ENCODE measurements around the gene PTPN4. TPM values are rescaled to one million over a fixed set of nuclear protein-coding genes. Genes with fewer than 3 reads are reported as not detected.

The PTPN4 gene
- total and polyA plus RNA-seq, 2 experiments from 2014 or later = 41.6 to 90.4 TPM

DNA sequence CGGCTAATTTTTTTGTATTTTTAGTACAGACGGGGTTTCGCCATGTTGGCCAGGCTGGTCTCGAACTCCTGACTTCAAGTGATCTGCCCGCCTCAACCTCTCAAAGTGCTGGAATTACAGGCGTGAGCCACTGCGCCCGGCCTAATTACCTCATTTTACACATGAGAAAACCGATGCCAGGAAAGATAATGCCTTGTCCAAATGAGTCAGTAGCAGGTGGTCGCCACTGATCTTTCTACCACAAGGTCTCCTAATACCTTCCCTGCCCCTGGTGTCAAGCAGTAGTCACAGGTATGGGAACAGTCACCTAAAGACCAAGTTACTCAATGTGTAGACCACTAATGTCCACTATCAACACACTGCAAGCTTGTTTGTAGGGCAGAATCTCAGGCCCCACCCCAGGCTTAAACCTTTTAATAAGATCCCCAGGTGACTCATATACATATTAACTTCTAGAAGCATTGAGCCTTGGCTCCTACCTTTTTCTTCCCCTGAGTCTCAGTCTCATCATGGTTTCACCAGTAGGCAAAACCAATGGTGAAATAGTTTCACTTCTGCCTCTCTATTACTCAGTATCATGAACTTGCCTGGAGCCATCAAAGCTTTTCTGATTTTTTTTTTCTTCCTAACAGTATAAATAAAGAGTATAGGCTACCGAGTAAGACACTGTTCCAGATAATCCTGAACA, 246.3 kb downstream of the PTPN4 start:
- H3K36me3 Mint-ChIP-seq (ENCODE audit: low read depth) = no peaks in the 10 kb centered on the region
- Histone ChIP-seq H2AFZ (peak overlapping the region; percentile 8; the same call in 1 of the 2 replicates), H3K4me3 (no peak overlapping the region), H3K79me2 (replicated peaks; ENCODE audit: insufficient read depth) (no peaks in the 10 kb centered on the region), H3K27ac (ENCODE audit: low read depth) (no peak overlapping the region), H3F3A (replicated peaks; ENCODE audit: low read depth) (no peaks in the 10 kb centered on the region), H3K4me2 (no peak overlapping the region), H4K20me1 (replicated peaks; ENCODE audit: insufficient read depth) (no peaks in the 10 kb centered on the region), H3K4me1 (ENCODE audit: insufficient read depth) (no peaks in the 10 kb centered on the region), H3K27me3 (ENCODE audit: insufficient read depth) (no peaks in the 10 kb centered on the region; the same call in 1 of the 2 replicates), H3K36me3 (ENCODE audit: insufficient read depth) (no peaks in the 10 kb centered on the region), H3K9me2 (ENCODE audit: insufficient read depth) (no peaks in the 10 kb centered on the region)
- no peaks in the 10 kb centered on the region for H3K27me3 Mint-ChIP-seq (ENCODE audit: insufficient read depth, low read depth, poor library complexity)
- no peaks in the 10 kb centered on the region for H3K9me3 Mint-ChIP-seq
- H3K4me3 Mint-ChIP-seq = no peak overlapping the region
- TF ChIP-seq CREB1 (CRISPR knock-in tag; IDR thresholded peaks at IDR 0.05; ENCODE audit: low read depth) (no peak), NANOG (IDR thresholded peaks at IDR 0.05; ENCODE audit: borderline replicate concordance) (no peak), EZH2phosphoT487 (IDR thresholded peaks at IDR 0.05; ENCODE audit: unreplicated experiment) (no peak), JUNB (IDR thresholded peaks at IDR 0.05; ENCODE audit: unreplicated experiment) (no peak), ZNF331 (CRISPR knock-in tag; IDR thresholded peaks at IDR 0.05; ENCODE audit: low read depth) (no peak), EZH2 (IDR thresholded peaks at IDR 0.05; ENCODE audit: low read depth, unreplicated experiment) (no peak)
- TF ChIP-seq, protein P1, sequence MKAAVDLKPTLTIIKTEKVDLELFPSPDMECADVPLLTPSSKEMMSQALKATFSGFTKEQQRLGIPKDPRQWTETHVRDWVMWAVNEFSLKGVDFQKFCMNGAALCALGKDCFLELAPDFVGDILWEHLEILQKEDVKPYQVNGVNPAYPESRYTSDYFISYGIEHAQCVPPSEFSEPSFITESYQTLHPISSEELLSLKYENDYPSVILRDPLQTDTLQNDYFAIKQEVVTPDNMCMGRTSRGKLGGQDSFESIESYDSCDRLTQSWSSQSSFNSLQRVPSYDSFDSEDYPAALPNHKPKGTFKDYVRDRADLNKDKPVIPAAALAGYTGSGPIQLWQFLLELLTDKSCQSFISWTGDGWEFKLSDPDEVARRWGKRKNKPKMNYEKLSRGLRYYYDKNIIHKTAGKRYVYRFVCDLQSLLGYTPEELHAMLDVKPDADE (IDR thresholded peaks at IDR 0.05) = no peak
- H3K27ac Mint-ChIP-seq = no peak overlapping the region
- no peak for DNase-seq (ENCODE audit: low spot score)
- H3K4me1 Mint-ChIP-seq = peaks cover 12% of the 10 kb centered on the region; the same call in 2 of the 3 replicates
- ATAC-seq = no peak

DNA sequence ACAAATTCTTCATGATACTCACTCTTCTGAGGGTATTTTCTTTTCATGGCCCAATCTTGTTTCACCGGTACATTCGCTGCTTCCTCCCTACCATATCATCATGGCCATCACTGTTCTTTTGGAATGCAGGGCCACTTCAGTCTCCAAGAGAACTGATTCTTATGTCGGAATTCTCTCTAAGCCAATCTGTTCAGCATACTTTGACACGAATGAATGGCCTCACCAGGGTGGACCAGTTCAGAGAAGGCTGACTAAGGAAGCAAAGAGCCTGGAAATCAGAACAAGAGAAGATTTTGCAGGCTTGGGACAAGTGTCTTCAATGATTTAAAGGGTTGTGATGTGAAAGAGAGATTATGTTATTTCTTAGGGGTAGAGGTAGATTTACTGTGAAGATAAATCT, 248.1 kb downstream of the PTPN4 start:
- Mint-ChIP-seq H3K4me1 (peaks cover 21% of the 10 kb centered on the region), H3K4me3 (no peak overlapping the region), H3K9me3 (no peaks in the 10 kb centered on the region), H3K36me3 (ENCODE audit: low read depth) (no peaks in the 10 kb centered on the region), H3K27me3 (ENCODE audit: insufficient read depth, low read depth, poor library complexity) (peaks cover 6% of the 10 kb centered on the region), H3K27ac (no peak overlapping the region)
- H2AFZ ChIP-seq = no peak overlapping the region
- no peak overlapping the region for H3K4me2 ChIP-seq
- H3K79me2 ChIP-seq (replicated peaks; ENCODE audit: insufficient read depth) = no peaks in the 10 kb centered on the region
- H3K4me1 ChIP-seq (ENCODE audit: insufficient read depth) = no peaks in the 10 kb centered on the region
- peaks cover 12% of the 10 kb centered on the region for H3K27me3 ChIP-seq (ENCODE audit: insufficient read depth)
- H3K4me3 ChIP-seq = no peak overlapping the region
- ATAC-seq = no peak
- no peak overlapping the region for H3K27ac ChIP-seq (ENCODE audit: low read depth)
- DNase-seq (ENCODE audit: low spot score) = no peak
- H3F3A ChIP-seq (replicated peaks; ENCODE audit: low read depth) = no peaks in the 10 kb centered on the region
- no peak for TF ChIP-seq ZNF331 (CRISPR knock-in tag; IDR thresholded peaks at IDR 0.05; ENCODE audit: low read depth)
- no peaks in the 10 kb centered on the region for H3K36me3 ChIP-seq (ENCODE audit: insufficient read depth)
- no peaks in the 10 kb centered on the region for H3K9me2 ChIP-seq (ENCODE audit: insufficient read depth)
- no peaks in the 10 kb centered on the region for H4K20me1 ChIP-seq (replicated peaks; ENCODE audit: insufficient read depth)

DNA sequence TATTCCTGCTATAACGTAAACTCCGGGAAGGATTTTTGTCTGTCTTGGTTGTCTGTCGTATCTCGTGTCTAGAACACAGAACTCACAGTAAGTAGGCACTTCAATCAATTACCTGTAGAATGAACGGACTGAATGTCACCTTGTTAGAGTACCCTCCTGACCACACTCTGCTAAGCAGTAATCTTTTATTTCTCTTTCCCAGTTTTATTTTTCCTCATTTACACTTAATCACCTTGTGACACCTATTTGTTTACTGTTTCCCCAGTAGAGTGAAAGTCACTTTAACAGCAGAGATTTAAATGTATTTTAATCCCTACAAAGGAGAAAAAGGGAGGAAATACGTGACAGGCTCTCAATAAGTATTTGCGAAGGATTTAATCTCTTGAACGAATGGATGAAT, 252.6 kb downstream of the PTPN4 start:
- H3K27ac ChIP-seq (ENCODE audit: low read depth) = no peak overlapping the region
- peaks cover 8% of the 10 kb centered on the region for H3K27me3 Mint-ChIP-seq (ENCODE audit: insufficient read depth, low read depth, poor library complexity)
- peak overlapping the region; percentile 58 for H3K4me3 ChIP-seq
- no peaks in the 10 kb centered on the region for H3K9me3 Mint-ChIP-seq
- peak overlapping the region; percentile 61 for H3K4me3 Mint-ChIP-seq
- no peaks in the 10 kb centered on the region for H3K36me3 ChIP-seq (ENCODE audit: insufficient read depth)
- H3K27me3 ChIP-seq (ENCODE audit: insufficient read depth) = peaks cover 12% of the 10 kb centered on the region
- DNase-seq (ENCODE audit: low spot score) (no peak), ATAC-seq (no peak)
- peaks cover 28% of the 10 kb centered on the region for H3K4me1 Mint-ChIP-seq
- H3K4me2 ChIP-seq = peak overlapping the region; percentile 90
- no peak overlapping the region for H3K27ac Mint-ChIP-seq
- H3K4me1 ChIP-seq (ENCODE audit: insufficient read depth) = peaks cover 19% of the 10 kb centered on the region
- no peaks in the 10 kb centered on the region for H4K20me1 ChIP-seq (replicated peaks; ENCODE audit: insufficient read depth)
- H3K36me3 Mint-ChIP-seq (ENCODE audit: low read depth) = peaks cover 7% of the 10 kb centered on the region; the same call in 2 of the 3 replicates
- peaks cover 38% of the 10 kb centered on the region for H3K79me2 ChIP-seq (replicated peaks; ENCODE audit: insufficient read depth)
- H2AFZ ChIP-seq = no peak overlapping the region
- H3K9me2 ChIP-seq (ENCODE audit: insufficient read depth) = no peaks in the 10 kb centered on the region
- no peaks in the 10 kb centered on the region for H3F3A ChIP-seq (replicated peaks; ENCODE audit: low read depth)
- TF ChIP-seq, protein P2, sequence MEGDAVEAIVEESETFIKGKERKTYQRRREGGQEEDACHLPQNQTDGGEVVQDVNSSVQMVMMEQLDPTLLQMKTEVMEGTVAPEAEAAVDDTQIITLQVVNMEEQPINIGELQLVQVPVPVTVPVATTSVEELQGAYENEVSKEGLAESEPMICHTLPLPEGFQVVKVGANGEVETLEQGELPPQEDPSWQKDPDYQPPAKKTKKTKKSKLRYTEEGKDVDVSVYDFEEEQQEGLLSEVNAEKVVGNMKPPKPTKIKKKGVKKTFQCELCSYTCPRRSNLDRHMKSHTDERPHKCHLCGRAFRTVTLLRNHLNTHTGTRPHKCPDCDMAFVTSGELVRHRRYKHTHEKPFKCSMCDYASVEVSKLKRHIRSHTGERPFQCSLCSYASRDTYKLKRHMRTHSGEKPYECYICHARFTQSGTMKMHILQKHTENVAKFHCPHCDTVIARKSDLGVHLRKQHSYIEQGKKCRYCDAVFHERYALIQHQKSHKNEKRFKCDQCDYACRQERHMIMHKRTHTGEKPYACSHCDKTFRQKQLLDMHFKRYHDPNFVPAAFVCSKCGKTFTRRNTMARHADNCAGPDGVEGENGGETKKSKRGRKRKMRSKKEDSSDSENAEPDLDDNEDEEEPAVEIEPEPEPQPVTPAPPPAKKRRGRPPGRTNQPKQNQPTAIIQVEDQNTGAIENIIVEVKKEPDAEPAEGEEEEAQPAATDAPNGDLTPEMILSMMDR (conservative IDR thresholded peaks at IDR 0.05; ENCODE audit: low read depth in 2 of 2) = no peak
- TF ChIP-seq, protein P3, sequence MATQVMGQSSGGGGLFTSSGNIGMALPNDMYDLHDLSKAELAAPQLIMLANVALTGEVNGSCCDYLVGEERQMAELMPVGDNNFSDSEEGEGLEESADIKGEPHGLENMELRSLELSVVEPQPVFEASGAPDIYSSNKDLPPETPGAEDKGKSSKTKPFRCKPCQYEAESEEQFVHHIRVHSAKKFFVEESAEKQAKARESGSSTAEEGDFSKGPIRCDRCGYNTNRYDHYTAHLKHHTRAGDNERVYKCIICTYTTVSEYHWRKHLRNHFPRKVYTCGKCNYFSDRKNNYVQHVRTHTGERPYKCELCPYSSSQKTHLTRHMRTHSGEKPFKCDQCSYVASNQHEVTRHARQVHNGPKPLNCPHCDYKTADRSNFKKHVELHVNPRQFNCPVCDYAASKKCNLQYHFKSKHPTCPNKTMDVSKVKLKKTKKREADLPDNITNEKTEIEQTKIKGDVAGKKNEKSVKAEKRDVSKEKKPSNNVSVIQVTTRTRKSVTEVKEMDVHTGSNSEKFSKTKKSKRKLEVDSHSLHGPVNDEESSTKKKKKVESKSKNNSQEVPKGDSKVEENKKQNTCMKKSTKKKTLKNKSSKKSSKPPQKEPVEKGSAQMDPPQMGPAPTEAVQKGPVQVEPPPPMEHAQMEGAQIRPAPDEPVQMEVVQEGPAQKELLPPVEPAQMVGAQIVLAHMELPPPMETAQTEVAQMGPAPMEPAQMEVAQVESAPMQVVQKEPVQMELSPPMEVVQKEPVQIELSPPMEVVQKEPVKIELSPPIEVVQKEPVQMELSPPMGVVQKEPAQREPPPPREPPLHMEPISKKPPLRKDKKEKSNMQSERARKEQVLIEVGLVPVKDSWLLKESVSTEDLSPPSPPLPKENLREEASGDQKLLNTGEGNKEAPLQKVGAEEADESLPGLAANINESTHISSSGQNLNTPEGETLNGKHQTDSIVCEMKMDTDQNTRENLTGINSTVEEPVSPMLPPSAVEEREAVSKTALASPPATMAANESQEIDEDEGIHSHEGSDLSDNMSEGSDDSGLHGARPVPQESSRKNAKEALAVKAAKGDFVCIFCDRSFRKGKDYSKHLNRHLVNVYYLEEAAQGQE (IDR thresholded peaks at IDR 0.05; ENCODE audit: unreplicated experiment) = no peak
- TF ChIP-seq, protein P1 (IDR thresholded peaks at IDR 0.05) = no peak
- TF ChIP-seq STAT1 (IDR thresholded peaks at IDR 0.05; ENCODE audit: unreplicated experiment) (no peak), ZNF331 (CRISPR knock-in tag; IDR thresholded peaks at IDR 0.05; ENCODE audit: low read depth) (no peak), EZH2 (IDR thresholded peaks at IDR 0.05; ENCODE audit: low read depth, unreplicated experiment) (no peak), ZNF114 (CRISPR knock-in tag; IDR thresholded peaks at IDR 0.05) (no peak), JUNB (IDR thresholded peaks at IDR 0.05; ENCODE audit: unreplicated experiment) (no peak)

Measured in GM23338 (cell line).